B cell (primary cell): ENCODE measurements around the gene PDE11A. TPM values are rescaled to one million over a fixed set of nuclear protein-coding genes. Genes with fewer than 3 reads are reported as not detected.

Experiments used
- ATAC-seq: fragments of 200-7000 bp; cut with Tn5 transposase; one replicate; pipeline ENCODE4 v1.10.0; 2021; ENCODE audit warnings: low read depth, mild to moderate bottlenecking, moderate number of reproducible peaks, moderate library complexity
- CTCF ChIA-PET: fragments of 350-600 bp; sonication (Branson Sonifier 250); formaldehyde crosslinking; loops from one replicate; lab custom pipeline; 2021; ENCODE audit warnings: antibody characterized with exemption, inconsistent platforms; lab: Charles Lee
- POLR2A ChIA-PET: fragments of 350-600 bp; sonication (Branson Sonifier 250); formaldehyde crosslinking; loops from one replicate; lab custom pipeline; 2021; ENCODE audit warnings: antibody characterized with exemption; lab: Charles Lee
- DNase-seq: peaks from one replicate; pipeline ENCODE4 v3.0.0; 2013
- H2AFZ ChIP-seq: 2 replicates; pipeline ENCODE4 v1.6.1; 2012; ENCODE audit warnings: mild to moderate bottlenecking, low read depth, low read length; ENCODE audit not compliant: insufficient read depth, poor library complexity, severe bottlenecking
- H3K27ac ChIP-seq, 2 donors: 1 replicate in 1 of 2; 2 replicates in 1 of 2; pipeline ENCODE4 v1.5.1; 2012 to 2013; ENCODE audit warnings: low read length in 2 of 2, mild to moderate bottlenecking in 2 of 2, moderate library complexity in 1 of 2
- H3K27me3 ChIP-seq, 4 experiments: fragments of 200-600 bp in 1 of 4; sonication (generic) in 1 of 4; replicated peaks in 1 of 4; 1 replicate in 2 of 4; 2 replicates in 2 of 4; pipeline versions ENCODE4 v1.6.1 to v1.7.0; 2013 to 2016; ENCODE audit warnings: low read length in 3 of 4, mild to moderate bottlenecking in 2 of 4, mixed read lengths in 1 of 4, moderate library complexity in 1 of 4; ENCODE audit not compliant: insufficient read depth in 4 of 4, control insufficient read depth in 3 of 4; ENCODE audit errors: control extremely low read depth in 1 of 4
- H3K36me3 ChIP-seq, 2 experiments: replicated peaks in 1 of 2; 1 replicate in 1 of 2; 2 replicates in 1 of 2; pipeline versions ENCODE4 v1.6.1 to v1.7.1; 2013; ENCODE audit warnings: low read length in 1 of 2; ENCODE audit not compliant: insufficient read depth in 2 of 2, control insufficient read depth in 1 of 2; ENCODE audit errors: control extremely low read depth in 1 of 2, extremely low read depth in 1 of 2
- H3K4me1 ChIP-seq, 2 donors: fragments of 200-600 bp in 1 of 2; sonication (generic) in 1 of 2; 1 replicate in 1 of 2; 2 replicates in 1 of 2; pipeline versions ENCODE4 v1.5.1 to v1.6.1; 2013 to 2017; ENCODE audit warnings: low read length in 2 of 2; ENCODE audit not compliant: control insufficient read depth in 2 of 2, insufficient read depth in 2 of 2
- H3K4me2 ChIP-seq: replicated peaks from 2 replicates; pipeline ENCODE3; 2012; ENCODE audit warnings: mild to moderate bottlenecking, low read depth, low read length; ENCODE audit not compliant: poor library complexity, severe bottlenecking
- H3K4me3 ChIP-seq, 5 experiments: fragments of 200-600 bp in 1 of 5; sonication (generic) in 1 of 5; 1 replicate in 3 of 5; 2 replicates in 2 of 5; pipeline versions ENCODE4 v1.5.1 to v1.7.0; 2011 to 2016; ENCODE audit warnings: low read length in 4 of 5, mild to moderate bottlenecking in 4 of 5, low read depth in 2 of 5, control low read depth in 1 of 5, moderate library complexity in 1 of 5; ENCODE audit not compliant: insufficient read depth in 1 of 5; ENCODE audit errors: control extremely low read depth in 1 of 5, extremely low read depth in 1 of 5
- H3K79me2 ChIP-seq: fragments of 200-600 bp; sonication (generic); one replicate; pipeline ENCODE4 v1.6.0; 2016; ENCODE audit warnings: low read length; ENCODE audit not compliant: control insufficient read depth, insufficient read depth
- H3K9ac ChIP-seq: fragments of 200-600 bp; sonication (generic); 2 replicates; pipeline ENCODE4 v1.6.1; 2017; ENCODE audit warnings: mild to moderate bottlenecking, low read length, moderate library complexity
- H3K9me3 ChIP-seq, 3 donors: one replicate each; pipeline versions ENCODE4 v1.6.1 to v1.7.1; 2013; ENCODE audit warnings: low read length in 2 of 3; ENCODE audit not compliant: control insufficient read depth in 2 of 3, insufficient read depth in 1 of 3; ENCODE audit errors: control extremely low read depth in 1 of 3
- H4K20me1 ChIP-seq: 2 replicates; pipeline ENCODE4 v1.6.0; 2012; ENCODE audit warnings: mild to moderate bottlenecking, low read length; ENCODE audit not compliant: insufficient read depth, control insufficient read depth, poor library complexity, severe bottlenecking
- H3K27ac Mint-ChIP-seq: one replicate; pipeline ENCODE4 v1.8.0; 2021; ENCODE audit warnings: mixed read lengths
- H3K27me3 Mint-ChIP-seq: one replicate; pipeline ENCODE4 v1.8.0; 2021; ENCODE audit warnings: mixed read lengths
- H3K4me1 Mint-ChIP-seq: one replicate; pipeline ENCODE4 v1.8.0; 2021; ENCODE audit warnings: mixed read lengths
- H3K4me3 Mint-ChIP-seq: one replicate; pipeline ENCODE4 v1.8.0; 2021; ENCODE audit warnings: mixed read lengths
- H3K9me3 Mint-ChIP-seq: one replicate; pipeline ENCODE4 v1.8.0; 2022; ENCODE audit warnings: mixed read lengths; ENCODE audit not compliant: insufficient read depth
- CTCF ChIP-seq: fragments of 200-600 bp; IDR thresholded peaks from one replicate; pipeline ENCODE4 v1.8.0; 2022; ENCODE audit warnings: antibody characterized with exemption, mild to moderate bottlenecking
- EZH2 ChIP-seq: IDR thresholded peaks from 2 replicates; pipeline ENCODE4 v1.6.1; 2012; ENCODE audit warnings: borderline replicate concordance, low read depth, mild to moderate bottlenecking, moderate library complexity, low read length; ENCODE audit not compliant: insufficient read depth, poor library complexity, severe bottlenecking
- WGBS: methylation state at CpG from one replicate; pipeline ENCODE4 v1.1.5; 2013; ENCODE audit warnings: missing lambda C conversion rate; ENCODE audit not compliant: insufficient coverage; 5-methylcytosine and 5-hydroxymethylcytosine counted together
- intact Hi-C: fragments of 100-400 bp; cut with micrococcal nuclease; formaldehyde crosslinking; loops from one replicate; pipeline ENCODE4 v1.10.0; 2022
- polyA plus RNA-seq: library from polyadenylated mRNA; depleted of rRNA; stranded (reverse); fragments of >200 nt; gene quantifications from 2 replicates; pipeline ENCODE4 v1.2.3, GENCODE V29; 2012
- total RNA-seq, 2 donors: library from RNA; stranded (reverse); fragments of 120-200 nt in 1 of 2; gene quantifications; 1 replicate in 1 of 2; 2 replicates in 1 of 2; pipeline versions ENCODE4 v1.2.3 to v1.2.4, GENCODE V29; 2013 to 2022

PDE11A gene
- total and polyA plus RNA-seq, 2 donors (not counting 1 experiment from before 2014, with no cell fraction given): 0.25 TPM; not detected in 1

- TF ChIP-seq CTCF: no peak
- TF ChIP-seq EZH2: no peak
- ChIA-PET CTCF (interaction anchor here (1.0 kb wide), 1 partner anchor 37 kb away, joined by 3 read pairs; no protein-coding TSS in a partner anchor), POLR2A (no interaction called here)
- peaks cover 0 to 4% (median 2%) of the 10 kb centered on the region in 3 donors for H3K9me3 ChIP-seq
- no peaks in the 10 kb centered on the region for H4K20me1 ChIP-seq
- H3K4me2 ChIP-seq: no peak overlapping the region
- Mint-ChIP-seq H3K4me1 (no peaks in the 10 kb centered on the region), H3K9me3 (peaks cover 5% of the 10 kb centered on the region), H3K27ac (no peak overlapping the region), H3K4me3 (no peak overlapping the region), H3K27me3 (no peaks in the 10 kb centered on the region)
- H3K4me1 ChIP-seq: no peaks in the 10 kb centered on the region
- H2AFZ ChIP-seq: no peak overlapping the region
- no CpG with 5 or more reads among the region's 1 CpG for WGBS
- no peak for ATAC-seq
- no peak overlapping the region for H3K4me3 ChIP-seq
- no peaks in the 10 kb centered on the region for H3K36me3 ChIP-seq
- no peaks in the 10 kb centered on the region for H3K27me3 ChIP-seq
- intact Hi-C loops: loop anchor here (1.0 kb wide), 1 partner anchor 13 kb away; no protein-coding TSS in a partner anchor
- H3K79me2 ChIP-seq: no peaks in the 10 kb centered on the region
- no peak overlapping the region for H3K27ac ChIP-seq
- H3K9ac ChIP-seq: no peak overlapping the region
- no peak for DNase-seq
These were observed 263.4 kb downstream of the PDE11A start for GRCh38 chr2:177808984-177809809.

- no peak for TF ChIP-seq CTCF
- no peak for TF ChIP-seq EZH2
- H3K27ac Mint-ChIP-seq: no peak overlapping the region
- peaks cover 0 to 4% (median 3%) of the 10 kb centered on the region in 3 donors for H3K9me3 ChIP-seq
- H3K36me3 ChIP-seq: no peaks in the 10 kb centered on the region
- ChIA-PET POLR2A (no interaction called here), CTCF (no interaction called here)
- H3K4me1 ChIP-seq: no peaks in the 10 kb centered on the region
- DNase-seq (no peak), ATAC-seq (no peak)
- H3K9ac ChIP-seq: no peak overlapping the region
- no peak overlapping the region for H3K27ac ChIP-seq
- peaks cover 19% of the 10 kb centered on the region for H3K27me3 Mint-ChIP-seq
- H3K9me3 Mint-ChIP-seq: peaks cover 5% of the 10 kb centered on the region
- no peak overlapping the region for H3K4me2 ChIP-seq
- no peak overlapping the region for H3K4me3 ChIP-seq
- no peaks in the 10 kb centered on the region for H3K4me1 Mint-ChIP-seq
- H3K27me3 ChIP-seq: peaks cover 0 to 3% (median 0%) of the 10 kb centered on the region in 4 experiments
- H2AFZ ChIP-seq: no peak overlapping the region
- H4K20me1 ChIP-seq: no peaks in the 10 kb centered on the region
- no peaks in the 10 kb centered on the region for H3K79me2 ChIP-seq
- intact Hi-C loops: no loop called here
- no peak overlapping the region for H3K4me3 Mint-ChIP-seq
These were observed 266.6 kb downstream of the PDE11A start for GRCh38 chr2:177806025-177806424.
